ENCODE results near the gene FANCG. TPM values are rescaled to one million over a fixed set of nuclear protein-coding genes. Genes with fewer than 3 reads are reported as not detected.

Gene FANCG
- total RNA-seq, 1 experiment from 2014 or later, result 73.8 TPM

DNA sequence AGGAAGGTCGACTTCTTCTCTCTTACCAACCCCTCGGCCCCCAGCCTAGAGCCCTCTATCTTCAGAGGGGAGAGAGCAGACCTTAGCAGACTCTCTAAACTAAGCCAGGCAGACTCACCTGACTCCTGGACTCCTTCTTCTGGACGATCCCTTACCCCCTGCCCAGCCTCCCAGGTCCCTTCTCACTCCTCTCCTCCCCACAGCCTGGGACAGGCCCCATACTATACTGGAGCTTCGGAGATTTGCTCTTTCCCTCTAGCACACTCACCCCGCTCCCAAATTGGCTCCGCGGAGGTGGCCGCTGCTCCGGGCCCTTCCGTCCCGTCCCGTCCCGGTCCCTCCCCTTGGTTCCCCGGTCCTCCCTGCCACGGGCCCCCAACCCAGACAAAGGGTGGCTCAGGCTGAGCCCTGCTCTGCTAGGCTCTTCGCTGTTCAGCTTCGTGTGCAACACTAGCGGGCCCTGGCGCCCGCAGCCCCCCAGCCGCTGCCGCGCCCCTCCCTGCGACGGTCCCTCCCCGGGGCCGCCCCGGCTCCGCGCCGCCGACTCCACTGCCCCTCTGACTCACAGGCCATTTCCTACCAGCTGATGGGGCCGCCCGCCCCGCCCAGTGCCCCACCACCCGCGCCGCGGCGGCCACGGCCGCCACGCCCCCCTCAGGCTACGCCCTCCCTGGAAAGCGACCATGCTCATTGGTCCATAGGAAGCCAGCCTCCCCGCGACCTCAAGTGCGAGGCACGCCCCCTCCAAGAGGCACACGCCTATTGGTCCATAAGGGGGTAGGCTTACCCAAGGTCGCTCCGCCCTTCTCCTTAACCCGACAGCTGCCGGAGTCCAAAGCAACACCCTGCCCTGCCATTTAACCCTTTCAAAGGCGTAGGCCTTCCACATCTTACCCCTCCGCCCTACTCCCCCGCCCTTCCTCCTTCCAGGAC lies 31.5 kb upstream of the FANCG start:
- Histone ChIP-seq H3K4me3 (ENCODE audit: low read depth in 2 of 2, low read length in 2 of 2) (peak overlapping the region; percentile 82 to 95), H3K36me3 (ENCODE audit: control insufficient read depth, insufficient read depth, low read length) (no peaks in the 10 kb centered on the region), H3K27me3 (ENCODE audit: control insufficient read depth, insufficient read depth, low read length) (no peaks in the 10 kb centered on the region), H3K4me1 (ENCODE audit: control insufficient read depth, insufficient read depth, low read length) (peaks cover 39% of the 10 kb centered on the region), H3K27ac (ENCODE audit: low read length) (peak overlapping the region; percentile 97), H3K9me3 (ENCODE audit: control insufficient read depth, insufficient read depth, low read depth, low read length) (no peaks in the 10 kb centered on the region)
- TF ChIP-seq, protein P1, sequence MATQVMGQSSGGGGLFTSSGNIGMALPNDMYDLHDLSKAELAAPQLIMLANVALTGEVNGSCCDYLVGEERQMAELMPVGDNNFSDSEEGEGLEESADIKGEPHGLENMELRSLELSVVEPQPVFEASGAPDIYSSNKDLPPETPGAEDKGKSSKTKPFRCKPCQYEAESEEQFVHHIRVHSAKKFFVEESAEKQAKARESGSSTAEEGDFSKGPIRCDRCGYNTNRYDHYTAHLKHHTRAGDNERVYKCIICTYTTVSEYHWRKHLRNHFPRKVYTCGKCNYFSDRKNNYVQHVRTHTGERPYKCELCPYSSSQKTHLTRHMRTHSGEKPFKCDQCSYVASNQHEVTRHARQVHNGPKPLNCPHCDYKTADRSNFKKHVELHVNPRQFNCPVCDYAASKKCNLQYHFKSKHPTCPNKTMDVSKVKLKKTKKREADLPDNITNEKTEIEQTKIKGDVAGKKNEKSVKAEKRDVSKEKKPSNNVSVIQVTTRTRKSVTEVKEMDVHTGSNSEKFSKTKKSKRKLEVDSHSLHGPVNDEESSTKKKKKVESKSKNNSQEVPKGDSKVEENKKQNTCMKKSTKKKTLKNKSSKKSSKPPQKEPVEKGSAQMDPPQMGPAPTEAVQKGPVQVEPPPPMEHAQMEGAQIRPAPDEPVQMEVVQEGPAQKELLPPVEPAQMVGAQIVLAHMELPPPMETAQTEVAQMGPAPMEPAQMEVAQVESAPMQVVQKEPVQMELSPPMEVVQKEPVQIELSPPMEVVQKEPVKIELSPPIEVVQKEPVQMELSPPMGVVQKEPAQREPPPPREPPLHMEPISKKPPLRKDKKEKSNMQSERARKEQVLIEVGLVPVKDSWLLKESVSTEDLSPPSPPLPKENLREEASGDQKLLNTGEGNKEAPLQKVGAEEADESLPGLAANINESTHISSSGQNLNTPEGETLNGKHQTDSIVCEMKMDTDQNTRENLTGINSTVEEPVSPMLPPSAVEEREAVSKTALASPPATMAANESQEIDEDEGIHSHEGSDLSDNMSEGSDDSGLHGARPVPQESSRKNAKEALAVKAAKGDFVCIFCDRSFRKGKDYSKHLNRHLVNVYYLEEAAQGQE (IDR thresholded peaks at IDR 0.05; ENCODE audit: insufficient read depth in 1 of 2, low read depth in 2 of 2, low read length in 1 of 2), result no peak
- TF ChIP-seq SIN3A (IDR thresholded peaks at IDR 0.05; ENCODE audit: borderline replicate concordance, insufficient read depth, low read depth, low read length), result peak; percentile 46; the same call in 1 of the 2 replicates
- ChIA-PET POLR2A (interaction anchor here (0.6 kb wide), 2 partner anchors 11 to 1089 kb away, joined by 3 to 4 read pairs; no protein-coding TSS in a partner anchor), CTCF (interaction anchor here (0.6 to 1.0 kb wide), 2 partner anchors 26 to 212 kb away, joined by 4 to 8 read pairs; no protein-coding TSS in a partner anchor)
- in situ Hi-C loops (cut with HindIII; ENCODE audit: low pct_unique_long_range_greater_than_20kb, low sequenced_read_pairs), result no loop called here
- no TSS peak for BruUV-seq (replicated peaks)
- DNase-seq (ENCODE audit: low read depth, low spot score) (peak; percentile 92), ATAC-seq (peak; percentile 86)
- intact Hi-C loops (cut with micrococcal nuclease; ENCODE audit: unreplicated experiment), result no loop called here

DNA sequence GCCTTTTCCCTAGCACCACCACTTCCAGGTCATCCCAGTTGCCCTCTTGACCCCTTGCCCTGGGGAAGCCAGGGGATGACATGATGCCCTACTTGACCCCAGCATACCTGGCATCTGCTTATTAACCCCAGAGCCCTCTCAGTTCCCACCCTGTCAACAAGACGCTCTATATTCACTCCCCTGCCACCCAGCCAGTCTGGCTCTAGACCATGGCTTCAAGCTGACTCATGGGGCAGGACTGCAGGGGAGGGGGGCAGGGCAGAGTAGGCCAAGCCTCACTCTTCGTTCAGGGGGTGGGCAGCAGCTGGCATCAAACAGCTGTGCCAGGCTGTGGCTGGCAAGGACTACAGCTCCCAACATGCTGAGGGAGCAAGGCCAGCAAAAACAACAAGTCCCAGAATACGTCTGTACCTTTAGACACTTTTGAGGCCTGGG lies 30.6 kb upstream of the FANCG start:
- peak overlapping the region; percentile 82 to 95 for H3K4me3 ChIP-seq (ENCODE audit: low read depth in 2 of 2, low read length in 2 of 2)
- no peaks in the 10 kb centered on the region for H3K9me3 ChIP-seq (ENCODE audit: control insufficient read depth, insufficient read depth, low read depth, low read length)
- TF ChIP-seq, protein P2, sequence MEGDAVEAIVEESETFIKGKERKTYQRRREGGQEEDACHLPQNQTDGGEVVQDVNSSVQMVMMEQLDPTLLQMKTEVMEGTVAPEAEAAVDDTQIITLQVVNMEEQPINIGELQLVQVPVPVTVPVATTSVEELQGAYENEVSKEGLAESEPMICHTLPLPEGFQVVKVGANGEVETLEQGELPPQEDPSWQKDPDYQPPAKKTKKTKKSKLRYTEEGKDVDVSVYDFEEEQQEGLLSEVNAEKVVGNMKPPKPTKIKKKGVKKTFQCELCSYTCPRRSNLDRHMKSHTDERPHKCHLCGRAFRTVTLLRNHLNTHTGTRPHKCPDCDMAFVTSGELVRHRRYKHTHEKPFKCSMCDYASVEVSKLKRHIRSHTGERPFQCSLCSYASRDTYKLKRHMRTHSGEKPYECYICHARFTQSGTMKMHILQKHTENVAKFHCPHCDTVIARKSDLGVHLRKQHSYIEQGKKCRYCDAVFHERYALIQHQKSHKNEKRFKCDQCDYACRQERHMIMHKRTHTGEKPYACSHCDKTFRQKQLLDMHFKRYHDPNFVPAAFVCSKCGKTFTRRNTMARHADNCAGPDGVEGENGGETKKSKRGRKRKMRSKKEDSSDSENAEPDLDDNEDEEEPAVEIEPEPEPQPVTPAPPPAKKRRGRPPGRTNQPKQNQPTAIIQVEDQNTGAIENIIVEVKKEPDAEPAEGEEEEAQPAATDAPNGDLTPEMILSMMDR (IDR thresholded peaks at IDR 0.05), result no peak
- TF ChIP-seq POLR2AphosphoS5 (IDR thresholded peaks at IDR 0.05; ENCODE audit: low read depth, low read length) (no peak), SIN3A (IDR thresholded peaks at IDR 0.05; ENCODE audit: borderline replicate concordance, insufficient read depth, low read depth, low read length) (no peak)
- TF ChIP-seq, protein P1 (IDR thresholded peaks at IDR 0.05; ENCODE audit: insufficient read depth in 1 of 2, low read depth in 2 of 2, low read length in 1 of 2), result no peak
- H3K27me3 ChIP-seq (ENCODE audit: control insufficient read depth, insufficient read depth, low read length), result no peaks in the 10 kb centered on the region
- intact Hi-C loops (cut with micrococcal nuclease; ENCODE audit: unreplicated experiment), result no loop called here
- no peak for DNase-seq (ENCODE audit: low read depth, low spot score)
- BruUV-seq (replicated peaks), result no TSS peak
- ATAC-seq, result no peak
- H3K27ac ChIP-seq (ENCODE audit: low read length), result peak overlapping the region; percentile 89
- H3K4me1 ChIP-seq (ENCODE audit: control insufficient read depth, insufficient read depth, low read length), result peaks cover 39% of the 10 kb centered on the region
- in situ Hi-C loops (cut with HindIII; ENCODE audit: low pct_unique_long_range_greater_than_20kb, low sequenced_read_pairs), result no loop called here
- no peaks in the 10 kb centered on the region for H3K36me3 ChIP-seq (ENCODE audit: control insufficient read depth, insufficient read depth, low read length)
- CTCF ChIA-PET, result no interaction called here
- POLR2A ChIA-PET, result no interaction called here

All from Panc1 (cell line).